Cardiac muscle cell (in vitro differentiated cells and primary cell): Measurements from ENCODE around the gene PRKAG2. TPM values are rescaled to one million over a fixed set of nuclear protein-coding genes. Genes with fewer than 3 reads are reported as not detected.
"Not testable (repeated sequence)": the region's sequence is repeated elsewhere in the genome, so short reads cannot be mapped to it uniquely, and the experiment has no call there.

Experiments
- DNase-seq, 2 donors: peaks; one replicate each; pipeline versions ENCODE4 v3.0.0 to v3.0.0-alpha.2; 2010 to 2017; ENCODE audit warnings: low read depth in 1 of 2, low spot score in 1 of 2
- H3K27ac ChIP-seq: fragments of 200-600 bp; sonication (generic); 2 replicates; pipeline ENCODE4 v1.5.1; 2016
- H3K27me3 ChIP-seq: fragments of 200-600 bp; sonication (generic); 2 replicates; pipeline ENCODE4 v1.6.0; 2016; ENCODE audit warnings: control low read depth
- H3K36me3 ChIP-seq: fragments of 200-600 bp; sonication (generic); 2 replicates; pipeline ENCODE4 v1.5.1; 2016; ENCODE audit warnings: control low read depth
- H3K4me1 ChIP-seq: fragments of 200-600 bp; sonication (generic); 2 replicates; pipeline ENCODE4 v1.8.1; 2017; ENCODE audit warnings: low read depth, mild to moderate bottlenecking, mixed run types
- H3K4me3 ChIP-seq: fragments of 200-600 bp; sonication (generic); 2 replicates; pipeline ENCODE4 v1.5.1; 2016; ENCODE audit warnings: mild to moderate bottlenecking
- H3K9me3 ChIP-seq: fragments of 200-600 bp; sonication (generic); 2 replicates; pipeline ENCODE4 v1.5.1; 2017; ENCODE audit warnings: low read depth, mild to moderate bottlenecking, control low read depth
- CTCF ChIP-seq: IDR thresholded peaks from 2 replicates; pipeline ENCODE4 v1.5.1; 2012; ENCODE audit warnings: low read depth, mild to moderate bottlenecking, low read length
- polyA plus RNA-seq: library from polyadenylated mRNA; unstranded; fragments of >200 nt; fragmentation: Nextera tagmentation; extraction: Ambion mirVana; gene quantifications from 2 replicates; pipeline ENCODE4 v1.2.1, GENCODE V29; 2016
- total RNA-seq: library from RNA; depleted of rRNA; stranded (reverse); fragments of >200 nt; gene quantifications from 2 replicates; pipeline ENCODE4 v1.2.3, GENCODE V29; 2016

Gene PRKAG2
- total and polyA plus RNA-seq, 2 experiments from 2014 or later, result 43.4 to 85.3 TPM

GRCh38 chr7:151917791-151918509 is 41.0 kb upstream of the PRKAG2 start:
- Histone ChIP-seq H3K36me3 (no peaks in the 10 kb centered on the region), H3K4me3 (no peak overlapping the region)
- TF ChIP-seq CTCF, result no peak

GRCh38 chr7:151914051-151914450 is 37.1 kb upstream of the PRKAG2 start:
- no peaks in the 10 kb centered on the region for H3K36me3 ChIP-seq

More at GRCh38 chr7:151917791-151918509, 41.0 kb upstream of the PRKAG2 start:
- Histone ChIP-seq H3K27ac (no peak overlapping the region), H3K4me1 (no peaks in the 10 kb centered on the region), H3K9me3 (no peaks in the 10 kb centered on the region), H3K27me3 (no peaks in the 10 kb centered on the region)
- DNase-seq, result no peak

GRCh38 chr7:151910655-151911054 is 33.7 kb upstream of the PRKAG2 start:
- not testable (repeated sequence) for H3K4me1 ChIP-seq, H3K4me3 ChIP-seq, H3K36me3 ChIP-seq, DNase-seq, H3K27ac ChIP-seq, H3K9me3 ChIP-seq, H3K27me3 ChIP-seq

More at GRCh38 chr7:151914051-151914450, 37.1 kb upstream of the PRKAG2 start:
- Histone ChIP-seq H3K4me3 (no peak overlapping the region), H3K27ac (no peak overlapping the region), H3K4me1 (no peaks in the 10 kb centered on the region), H3K9me3 (no peaks in the 10 kb centered on the region), H3K27me3 (no peaks in the 10 kb centered on the region)
- no peak for TF ChIP-seq CTCF
- no peak for DNase-seq

- not testable (repeated sequence) for H3K27ac ChIP-seq, H3K9me3 ChIP-seq, H3K4me3 ChIP-seq, H3K27me3 ChIP-seq, DNase-seq, H3K4me1 ChIP-seq, H3K36me3 ChIP-seq
These were observed 30.2 kb upstream of the PRKAG2 start for GRCh38 chr7:151907115-151907514.

- H3K27ac ChIP-seq, result no peak overlapping the region
- no peak for TF ChIP-seq CTCF
- H3K36me3 ChIP-seq, result no peaks in the 10 kb centered on the region
- DNase-seq, result no peak
- H3K27me3 ChIP-seq, result no peaks in the 10 kb centered on the region
- no peak overlapping the region for H3K4me3 ChIP-seq
- no peaks in the 10 kb centered on the region for H3K9me3 ChIP-seq
- no peaks in the 10 kb centered on the region for H3K4me1 ChIP-seq
These were observed 28.9 kb upstream of the PRKAG2 start for GRCh38 chr7:151905766-151906165.

- H3K9me3 ChIP-seq, result no peaks in the 10 kb centered on the region
- H3K4me3 ChIP-seq, result no peak overlapping the region
- no peak overlapping the region for H3K27ac ChIP-seq
- DNase-seq, result no peak
- no peaks in the 10 kb centered on the region for H3K4me1 ChIP-seq
- H3K27me3 ChIP-seq, result no peaks in the 10 kb centered on the region
- H3K36me3 ChIP-seq, result no peaks in the 10 kb centered on the region
- no peak for TF ChIP-seq CTCF
These were observed 28.4 kb upstream of the PRKAG2 start for GRCh38 chr7:151905353-151905752.
